ENCODE data around the gene SPATA20. TPM values are rescaled to one million over a fixed set of nuclear protein-coding genes. Genes with fewer than 3 reads are reported as not detected.

SPATA20 gene
- total RNA-seq, 1 donor from 2014 or later: 16.2 TPM

DNA sequence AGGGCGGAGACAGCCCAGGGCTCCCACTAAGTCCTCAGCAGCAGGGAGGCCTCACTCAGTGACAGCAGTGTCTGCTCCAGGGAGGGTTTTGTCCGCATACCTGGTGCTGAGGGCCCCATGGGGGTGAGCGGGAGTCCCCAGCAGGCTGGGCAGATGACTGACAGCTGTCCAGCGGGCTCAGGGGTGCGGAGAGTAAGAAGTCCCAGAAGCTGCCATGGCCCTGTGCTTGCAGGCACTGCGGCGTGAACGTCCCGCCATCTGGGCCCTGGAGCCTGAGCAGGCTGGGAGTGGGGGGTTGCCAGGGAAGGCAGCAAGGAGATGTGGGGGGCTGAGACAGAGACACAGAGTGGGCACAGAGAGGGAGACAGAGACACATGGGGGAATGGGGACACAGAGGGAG is 33.7 kb downstream of the SPATA20 start:
- DNase-seq: no peak

DNA sequence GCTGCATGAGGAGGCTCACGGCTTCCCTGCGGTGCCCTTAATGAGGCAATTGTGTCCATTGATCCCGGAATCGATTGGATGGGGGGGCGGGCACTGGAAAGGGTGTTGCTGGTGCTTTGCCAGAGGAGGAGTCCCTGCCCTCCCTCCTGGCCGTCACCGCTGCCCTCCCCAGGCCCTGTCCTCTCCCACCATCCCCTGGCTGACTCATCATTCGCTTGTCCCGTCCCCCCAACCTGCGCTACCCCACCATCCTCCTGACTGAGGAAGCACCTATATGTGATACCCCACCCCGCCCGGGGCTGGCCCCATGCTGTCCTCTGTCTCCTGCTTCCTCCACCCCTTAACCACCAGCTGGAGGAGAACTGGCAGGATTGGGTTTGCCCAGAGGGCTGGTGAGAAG is 34.3 kb downstream of the SPATA20 start:
- DNase-seq: no peak

DNA sequence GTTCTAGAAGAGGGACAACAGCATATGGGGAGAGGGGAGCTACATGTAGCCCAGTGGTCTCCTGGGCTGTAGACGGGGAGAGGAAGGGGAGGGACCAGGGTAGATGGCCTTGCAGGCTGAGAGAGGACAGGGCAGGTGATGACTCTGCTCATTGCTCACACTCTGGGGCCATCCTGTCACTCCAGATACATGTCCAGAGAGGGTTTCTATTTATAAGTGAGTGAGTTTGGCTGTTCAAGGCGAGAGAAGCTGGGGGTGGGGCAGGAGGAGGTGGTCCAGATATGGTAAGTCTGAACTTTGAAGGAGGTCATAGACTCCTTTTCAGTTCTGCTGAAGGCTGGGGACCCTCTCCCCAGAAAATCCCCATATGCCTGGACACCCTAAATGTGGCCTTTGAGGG is 35.8 kb downstream of the SPATA20 start:
- no peak for DNase-seq

DNA sequence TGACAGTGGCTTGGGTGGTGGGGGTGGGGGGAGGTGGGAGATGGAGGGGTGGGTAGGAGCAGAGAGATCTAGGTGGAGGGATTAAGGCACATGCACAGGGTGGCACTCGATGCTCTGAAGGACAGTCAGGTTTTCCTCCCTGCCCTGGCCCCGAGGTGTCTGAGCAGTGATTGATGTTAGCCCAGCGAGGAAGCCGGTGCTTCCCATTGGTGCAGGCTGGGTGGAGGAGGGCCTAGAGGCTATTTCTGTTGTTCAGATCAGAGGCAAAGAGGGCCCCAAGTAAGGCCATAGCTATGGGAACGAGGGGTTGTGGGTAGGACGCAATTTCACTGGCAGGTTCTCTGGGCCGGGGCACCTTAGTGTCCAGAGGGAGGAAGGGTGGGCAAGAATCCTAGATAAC is 36.7 kb downstream of the SPATA20 start:
- DNase-seq: no peak

DNA sequence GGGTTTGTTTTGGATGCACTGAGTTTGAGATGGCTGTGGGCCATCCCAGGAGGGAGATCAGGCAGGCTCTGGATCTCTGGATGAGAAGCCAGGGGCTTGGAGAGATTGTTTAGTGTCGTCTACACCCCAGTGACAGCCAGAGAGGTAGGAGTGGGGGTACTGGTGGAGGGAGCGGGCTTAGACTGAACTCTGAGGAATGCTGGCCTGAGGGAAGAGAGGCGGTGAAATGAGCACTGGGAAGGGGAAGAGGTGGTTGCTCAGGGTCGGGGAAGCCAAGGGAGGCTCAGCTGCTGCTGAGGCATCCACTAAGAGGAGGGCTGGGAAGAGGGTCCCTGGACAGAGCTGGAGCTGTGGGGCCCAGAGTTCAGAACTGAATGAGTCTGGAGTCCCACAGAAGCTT is 37.1 kb downstream of the SPATA20 start:
- DNase-seq: no peak

DNA sequence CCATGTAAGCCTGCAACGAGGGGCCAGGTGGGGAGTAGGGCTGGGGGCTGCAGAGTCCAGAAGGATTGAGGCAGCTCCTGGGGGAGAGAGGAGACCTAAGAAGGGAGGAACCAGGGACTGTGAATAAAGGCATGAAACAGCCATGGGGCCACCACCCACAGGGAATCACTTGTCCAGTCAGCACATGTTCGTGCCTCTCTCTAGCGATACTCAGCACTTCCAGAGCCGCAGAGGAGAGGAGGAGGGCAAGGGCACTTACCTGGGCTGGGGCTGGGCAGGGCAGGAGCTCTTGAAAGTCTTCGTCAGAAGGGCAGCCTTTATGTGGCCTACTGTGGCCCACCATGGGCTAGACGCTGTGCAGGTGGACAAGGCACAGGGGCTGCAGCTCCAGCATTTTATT is 37.8 kb downstream of the SPATA20 start:
- DNase-seq: no peak

DNA sequence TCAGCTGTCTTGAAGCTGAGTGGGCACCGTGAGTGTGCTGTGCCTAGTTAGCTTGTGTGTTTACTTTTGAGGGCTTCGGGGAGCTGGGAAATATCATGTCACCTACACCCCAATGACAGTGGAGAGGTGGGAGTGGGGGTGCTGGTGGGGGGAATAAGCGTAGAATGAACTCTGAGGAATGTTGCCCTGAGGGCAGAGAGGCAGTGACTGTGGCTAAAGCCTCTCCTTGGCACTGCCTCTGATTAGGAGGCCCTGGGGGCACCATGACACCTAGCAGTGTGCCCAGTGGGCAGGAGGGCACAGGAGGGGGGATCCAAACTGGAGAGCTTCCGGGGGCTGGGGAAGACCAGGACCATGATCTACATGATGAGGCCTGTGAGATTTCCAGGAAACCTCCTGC is 38.4 kb downstream of the SPATA20 start:
- DNase-seq: no peak

DNA sequence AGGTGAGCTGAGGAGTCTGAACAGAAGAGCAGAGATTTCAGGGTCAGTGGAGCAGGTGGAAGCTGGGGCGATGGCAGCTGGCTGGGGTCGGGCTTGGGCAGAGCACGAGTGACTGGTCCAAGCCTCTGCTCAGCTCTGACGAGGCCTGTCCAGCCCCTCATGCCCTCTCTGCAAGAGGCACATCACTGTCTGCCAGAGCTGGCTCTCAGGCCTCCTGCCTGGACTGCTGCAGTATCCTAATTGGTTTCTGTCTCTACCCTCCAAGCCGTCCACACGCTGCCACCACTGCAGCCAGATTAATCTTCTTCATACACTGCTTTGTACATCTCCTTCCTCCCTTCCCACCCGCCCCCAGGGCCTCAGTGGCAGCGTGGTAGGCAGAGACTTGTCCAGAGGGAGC is 38.9 kb downstream of the SPATA20 start:
- DNase-seq: no peak

DNA sequence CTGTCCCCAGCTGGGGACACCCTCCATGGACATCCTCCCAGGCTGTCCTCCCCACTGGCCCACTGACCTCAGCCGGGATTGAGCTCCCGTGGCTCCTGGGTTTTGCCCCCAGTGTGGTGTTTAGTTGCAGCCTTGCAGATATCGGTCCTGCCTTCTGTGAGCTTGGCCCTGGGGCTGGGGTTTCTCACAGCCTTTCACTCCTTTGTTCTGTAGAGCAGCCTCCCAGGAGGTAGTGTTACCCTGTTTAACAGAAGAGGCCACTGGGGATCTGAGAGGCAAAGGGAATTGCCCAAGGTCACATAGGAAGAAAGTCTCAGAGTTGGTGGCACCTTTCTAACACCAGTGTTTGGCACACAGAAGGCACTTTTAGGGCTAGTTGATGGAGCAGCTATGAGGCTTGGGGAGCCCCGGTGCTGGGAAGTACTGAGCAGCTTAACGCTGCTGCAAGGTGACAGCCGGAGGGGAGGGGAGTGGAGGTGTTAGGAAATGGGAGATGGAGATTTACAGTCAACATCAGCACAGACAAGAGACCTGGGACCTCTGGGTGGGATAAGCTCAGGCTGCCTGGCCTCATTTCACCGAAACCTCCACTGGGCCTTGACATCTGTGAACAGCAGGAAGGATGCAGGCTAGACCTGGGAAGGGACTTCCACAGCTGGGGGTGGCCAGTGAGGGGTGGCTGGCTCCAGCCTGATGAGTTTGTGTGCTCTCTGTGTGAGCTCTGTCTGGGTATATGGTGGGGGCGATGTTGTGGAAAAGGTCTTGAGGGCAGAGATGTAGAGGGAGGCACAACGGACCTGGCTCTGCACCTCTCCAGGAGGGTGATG is 39.7 kb downstream of the SPATA20 start:
- DNase-seq: no peak

DNA sequence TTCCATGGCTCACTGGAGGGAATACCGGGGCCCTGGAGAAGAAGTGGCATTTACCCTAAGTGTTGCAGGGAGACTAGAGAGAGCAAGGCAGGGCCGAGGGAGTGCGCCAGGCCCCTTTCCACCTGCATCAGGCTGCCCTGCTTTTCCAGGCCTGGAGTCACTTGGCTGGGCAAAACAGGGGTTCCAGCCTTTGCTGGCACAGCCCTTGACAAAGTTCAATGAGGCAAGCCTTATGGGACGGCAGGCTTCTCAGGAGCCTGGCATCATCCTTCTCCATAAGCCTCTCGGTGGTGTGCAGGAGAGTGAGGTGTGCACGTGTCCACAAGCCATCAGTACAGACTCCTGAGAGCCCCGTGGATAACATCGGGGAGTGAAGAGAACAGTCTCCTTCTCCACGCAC is 40.6 kb downstream of the SPATA20 start:
- no peak for DNase-seq

DNA sequence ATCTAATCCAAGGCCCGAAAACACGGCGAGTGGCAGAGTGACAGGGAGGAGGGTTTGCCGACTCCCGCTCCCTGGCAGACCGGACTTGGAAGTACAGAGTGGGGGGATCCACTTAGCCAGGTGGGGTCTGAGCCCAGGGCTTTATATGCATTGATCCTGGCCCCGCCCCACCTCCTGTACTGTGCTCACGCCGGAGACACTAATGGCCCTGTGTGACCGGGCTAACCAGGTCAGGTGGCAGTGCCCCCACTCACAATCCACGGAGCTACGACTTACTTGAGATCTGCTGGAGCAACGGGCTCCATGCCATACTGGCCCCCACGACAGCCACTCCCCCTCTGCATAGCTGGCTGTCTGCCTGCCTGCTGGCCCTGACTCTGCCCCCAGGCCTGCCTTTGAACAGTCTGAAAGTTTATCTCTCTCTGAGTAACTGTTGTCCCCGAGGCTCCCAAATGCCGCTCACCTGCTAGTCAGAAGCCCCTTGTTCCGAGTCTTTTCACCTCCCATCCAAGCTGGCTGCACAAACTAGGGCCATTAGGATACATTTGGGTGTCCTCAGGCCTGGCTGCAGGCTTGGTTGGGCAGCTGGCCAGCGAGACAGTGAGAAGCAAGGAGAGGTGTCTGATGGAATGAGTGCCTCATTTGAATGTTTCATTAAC is 41.5 kb downstream of the SPATA20 start:
- DNase-seq: no peak

DNA sequence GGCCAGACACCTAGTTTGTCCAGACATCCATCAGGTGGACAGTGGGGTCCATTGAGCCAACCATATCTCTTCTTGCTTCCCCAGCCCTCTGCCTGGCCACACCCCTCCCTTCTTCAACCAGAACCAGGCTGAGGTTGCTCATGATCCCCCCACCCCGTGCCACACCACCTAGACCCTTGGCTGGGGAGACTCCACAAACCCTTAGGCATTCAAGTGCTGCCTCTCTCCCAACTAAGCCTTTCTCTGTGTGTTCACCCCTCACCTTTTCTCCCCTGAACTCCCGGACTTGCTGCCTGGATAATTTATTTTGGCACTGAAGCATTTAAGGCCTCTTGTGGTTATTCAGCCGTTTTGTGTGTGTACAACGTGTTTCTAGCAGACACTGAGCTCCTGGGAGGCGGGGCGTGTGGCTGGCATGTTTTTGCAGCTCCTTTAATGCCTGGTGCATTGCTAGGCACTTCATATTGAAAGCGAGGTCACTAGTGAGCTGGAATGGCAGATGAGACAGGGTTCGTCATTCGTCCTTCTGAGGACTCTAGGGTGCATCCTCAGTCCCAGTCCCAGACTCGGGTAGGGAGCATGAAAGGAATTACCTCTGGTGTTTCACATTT is 42.2 kb downstream of the SPATA20 start:
- DNase-seq: no peak

DNA sequence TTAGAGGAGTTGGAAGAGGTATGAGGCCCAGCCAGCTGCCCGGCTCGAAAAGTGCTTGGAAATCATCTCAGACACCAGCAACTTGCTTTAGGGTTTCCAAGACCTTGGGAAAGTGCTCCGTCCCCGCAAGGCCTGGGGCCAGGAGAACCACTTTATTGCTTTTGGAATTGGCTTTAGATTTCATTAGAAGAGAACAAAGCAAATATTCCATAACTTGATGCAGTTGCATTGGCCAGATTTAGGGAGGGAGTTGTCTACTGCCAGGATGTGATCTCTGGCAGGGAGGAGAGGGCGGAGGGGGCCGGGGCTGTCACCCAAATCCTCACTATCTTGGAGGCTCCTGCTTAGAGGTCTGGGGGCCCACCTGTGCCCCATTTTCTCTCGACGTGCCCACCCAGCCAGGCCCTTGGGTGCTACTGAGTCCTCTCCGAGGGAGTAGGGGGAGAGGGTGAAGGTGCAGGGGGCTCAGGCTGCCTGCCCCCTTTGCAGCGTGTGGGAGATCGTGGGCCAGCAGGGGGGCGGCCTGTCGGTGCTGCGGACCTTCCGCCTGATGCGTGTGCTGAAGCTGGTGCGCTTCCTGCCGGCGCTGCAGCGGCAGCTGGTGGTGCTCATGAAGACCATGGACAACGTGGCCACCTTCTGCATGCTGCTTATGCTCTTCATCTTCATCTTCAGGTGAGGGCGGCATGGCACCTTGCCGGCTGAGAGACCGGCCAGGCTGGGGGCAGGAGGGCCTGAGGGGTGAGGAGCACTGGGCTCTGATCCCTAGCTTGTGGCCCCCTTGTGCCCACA is 44.2 kb downstream of the SPATA20 start:
- no peak for DNase-seq

DNA sequence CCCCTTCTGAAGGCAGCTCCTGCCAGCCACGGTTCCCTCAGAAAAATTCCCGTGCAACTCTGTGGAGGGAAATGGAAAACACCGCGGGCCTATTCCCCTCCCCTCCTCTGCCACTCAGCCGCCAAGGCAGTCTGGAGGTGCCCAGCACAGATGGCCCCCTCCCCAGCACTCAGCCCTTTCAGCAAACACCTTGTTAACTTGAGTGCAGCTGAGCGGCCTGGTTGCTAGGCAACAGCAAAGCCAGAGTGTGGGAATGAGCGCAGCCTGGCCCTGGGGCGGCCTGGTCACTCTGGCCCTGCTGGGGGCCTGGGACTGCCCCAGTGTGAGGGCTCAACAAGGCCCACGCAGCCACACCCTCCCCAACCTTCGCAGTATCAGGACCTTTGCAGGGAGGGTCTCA is 46.3 kb downstream of the SPATA20 start:
- no peak for DNase-seq

DNA sequence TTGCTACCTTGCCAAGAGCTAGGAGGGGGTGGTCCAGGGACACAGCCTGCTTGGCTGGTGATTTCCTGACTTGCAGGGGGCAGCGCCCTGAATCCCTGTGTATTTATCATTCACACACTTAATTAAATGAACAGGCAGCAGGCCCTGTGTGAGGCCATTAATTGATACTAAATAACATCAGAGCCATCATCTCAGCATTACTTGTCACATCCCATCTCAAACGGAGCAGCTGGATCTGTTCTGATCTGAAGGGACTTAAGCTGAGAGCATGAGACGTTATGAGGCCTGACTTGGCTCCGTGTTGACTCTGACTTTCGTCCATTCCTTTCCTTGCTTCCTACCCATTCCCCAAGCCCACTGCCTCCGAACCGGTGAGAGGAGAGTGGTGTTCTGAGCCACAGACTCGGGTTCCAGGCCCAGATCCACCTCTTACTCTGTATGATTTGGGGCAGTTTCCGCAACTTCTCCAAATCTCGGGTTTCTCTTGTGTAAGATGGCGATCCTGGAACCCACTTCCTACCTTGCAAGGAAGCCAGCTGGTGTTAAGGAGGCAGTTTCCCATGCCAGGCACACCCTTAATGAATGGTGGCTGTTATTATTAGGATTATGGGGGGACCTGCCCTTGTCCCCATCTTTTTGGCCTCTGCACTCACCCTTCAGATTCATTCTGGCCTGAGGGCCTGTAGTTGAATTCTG is 47.3 kb downstream of the SPATA20 start:
- DNase-seq: no peak

DNA sequence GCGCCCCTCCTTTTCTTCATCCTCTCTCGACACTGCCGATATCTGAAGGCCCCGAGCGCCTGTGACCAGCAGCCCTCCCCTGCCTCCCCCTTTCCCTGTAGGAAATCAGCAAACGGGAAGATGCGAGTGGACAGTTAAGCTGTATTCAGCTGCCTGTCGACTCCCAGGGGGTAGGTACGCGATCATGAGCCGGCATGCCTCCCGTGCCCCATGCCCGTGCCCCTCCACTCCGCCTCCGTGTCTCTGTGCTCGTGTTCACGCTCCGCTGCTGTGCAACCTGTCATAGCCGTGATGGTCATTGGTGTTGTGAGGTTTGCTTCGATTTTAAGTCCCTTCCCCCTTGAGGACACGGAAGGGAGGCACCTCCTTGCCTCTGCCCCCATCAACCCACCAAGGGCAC is 47.9 kb downstream of the SPATA20 start:
- DNase-seq: no peak

DNA sequence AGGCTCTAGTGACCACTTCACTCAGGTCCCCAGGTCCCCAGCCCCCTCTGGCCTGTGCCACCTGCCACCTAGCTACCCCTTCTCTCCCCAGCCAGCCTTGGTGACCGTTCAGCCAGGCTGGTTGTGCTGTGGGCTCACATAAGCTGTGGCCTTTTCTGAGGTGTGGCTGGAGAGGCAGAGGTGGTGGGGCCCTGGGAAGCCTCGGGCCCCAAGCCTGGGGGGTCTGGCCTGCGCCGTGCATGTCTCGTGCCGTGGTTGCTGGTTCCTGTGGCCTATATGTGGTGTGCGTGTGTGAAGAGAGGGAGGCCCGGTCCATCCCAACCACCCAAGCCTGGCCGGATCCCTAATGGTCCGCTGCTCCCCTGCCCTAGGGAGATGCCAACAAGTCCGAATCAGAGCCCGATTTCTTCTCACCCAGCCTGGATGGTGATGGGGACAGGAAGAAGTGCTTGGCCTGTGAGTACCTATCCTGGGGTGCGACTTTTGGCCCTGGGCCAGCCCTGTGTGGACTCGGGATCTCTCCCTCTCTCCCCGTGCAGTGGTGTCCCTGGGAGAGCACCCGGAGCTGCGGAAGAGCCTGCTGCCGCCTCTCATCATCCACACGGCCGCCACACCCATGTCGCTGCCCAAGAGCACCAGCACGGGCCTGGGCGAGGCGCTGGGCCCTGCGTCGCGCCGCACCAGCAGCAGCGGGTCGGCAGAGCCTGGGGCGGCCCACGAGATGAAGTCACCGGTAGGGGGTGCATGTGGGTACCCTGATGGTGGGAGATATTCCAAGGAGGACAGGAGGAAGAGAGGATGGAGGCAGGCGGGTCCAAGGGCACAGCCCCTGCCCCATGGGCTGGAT is 49.4 kb downstream of the SPATA20 start:
- no peak for DNase-seq

DNA sequence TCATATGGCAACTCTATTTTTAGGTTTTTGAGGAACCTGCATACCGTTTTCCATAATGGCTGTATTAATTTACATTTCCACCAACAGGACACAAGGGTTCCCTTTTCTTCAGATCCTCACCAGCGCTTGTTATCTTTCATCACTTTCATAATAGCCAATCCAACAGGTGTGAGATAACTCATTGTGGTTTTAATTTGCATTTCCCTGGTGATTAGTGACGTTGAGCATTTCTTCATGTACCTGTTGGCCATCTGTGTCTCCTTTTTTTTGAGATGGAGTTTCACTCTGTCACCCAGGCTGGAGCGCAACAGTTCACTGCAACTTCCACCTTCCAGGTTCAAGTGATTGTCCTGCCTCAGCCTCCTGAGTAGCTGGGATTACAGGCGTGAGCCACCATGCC is 51.5 kb downstream of the SPATA20 start:
- DNase-seq: no peak

DNA sequence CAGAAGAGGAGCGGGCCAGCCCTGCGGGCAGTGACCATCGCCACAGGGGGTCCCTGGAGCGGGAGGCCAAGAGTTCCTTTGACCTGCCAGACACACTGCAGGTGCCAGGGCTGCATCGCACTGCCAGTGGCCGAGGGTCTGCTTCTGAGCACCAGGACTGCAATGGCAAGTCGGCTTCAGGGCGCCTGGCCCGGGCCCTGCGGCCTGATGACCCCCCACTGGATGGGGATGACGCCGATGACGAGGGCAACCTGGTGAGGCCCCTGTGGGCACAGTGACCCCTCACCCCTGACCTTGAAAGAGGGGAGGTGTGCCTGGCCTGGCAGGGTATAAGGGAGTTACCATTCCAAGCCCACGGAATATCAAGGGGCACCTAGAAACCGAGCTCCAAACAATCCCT is 52.6 kb downstream of the SPATA20 start:
- DNase-seq: no peak

DNA sequence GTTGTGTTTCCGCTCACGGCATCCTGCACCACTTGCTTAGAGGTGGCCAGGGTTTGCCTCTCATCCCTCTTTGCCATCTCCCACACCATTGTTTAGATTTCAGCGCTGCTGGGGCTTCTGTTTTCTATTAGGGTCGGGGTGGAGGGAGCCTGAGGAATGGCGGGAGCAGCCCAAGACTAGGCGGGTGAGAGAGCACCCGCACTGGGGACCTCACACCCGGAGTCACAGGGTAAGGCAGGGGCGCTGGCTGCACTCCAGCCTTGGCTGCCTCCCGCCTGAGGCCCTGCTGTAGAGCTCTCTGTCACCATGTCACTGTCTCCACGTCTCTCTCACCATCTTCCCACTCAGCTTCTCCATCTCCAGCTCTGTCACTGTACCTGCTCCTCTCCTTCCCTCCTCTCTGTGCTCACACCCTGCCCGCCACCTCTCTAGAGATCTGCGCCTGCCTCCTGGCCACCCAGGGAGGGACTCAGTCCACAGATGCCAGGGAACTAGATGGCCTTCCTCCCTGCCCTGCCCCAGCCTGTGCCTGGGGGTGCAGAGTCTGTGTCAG is 54.9 kb downstream of the SPATA20 start:
- DNase-seq: no peak

DNA sequence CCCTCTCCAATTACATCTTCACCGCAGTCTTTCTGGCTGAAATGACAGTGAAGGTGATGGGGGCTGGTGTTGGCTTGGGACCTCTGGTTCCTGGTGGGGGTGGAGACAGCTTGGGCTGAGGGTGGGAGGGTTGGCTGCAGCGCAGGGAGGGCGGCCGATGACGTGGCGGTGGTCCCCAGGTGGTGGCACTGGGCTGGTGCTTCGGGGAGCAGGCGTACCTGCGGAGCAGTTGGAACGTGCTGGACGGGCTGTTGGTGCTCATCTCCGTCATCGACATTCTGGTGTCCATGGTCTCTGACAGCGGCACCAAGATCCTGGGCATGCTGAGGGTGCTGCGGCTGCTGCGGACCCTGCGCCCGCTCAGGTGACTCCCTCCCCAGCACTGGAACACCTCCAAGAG is 55.9 kb downstream of the SPATA20 start:
- DNase-seq: no peak
